LNCaP clone FGC (cell line): ENCODE data around the gene POLN.

ENCODE experiments used
- DNase-seq: peaks from one replicate; pipeline ENCODE4 v3.0.0-alpha.2; 2011; ENCODE audit warnings: low read depth
- H3K4me3 ChIP-seq: 2 replicates; pipeline ENCODE4 v1.5.1; 2011; ENCODE audit warnings: mild to moderate bottlenecking, low read depth, low read length, control low read depth
- TF ChIP-seq, protein P1 (sequence below): IDR thresholded peaks from 2 replicates; pipeline ENCODE4 v1.5.1; 2012; ENCODE audit warnings: mild to moderate bottlenecking; ENCODE audit not compliant: control insufficient read depth, insufficient read depth; ENCODE audit errors: extremely low read depth

Gene POLN

DNA sequence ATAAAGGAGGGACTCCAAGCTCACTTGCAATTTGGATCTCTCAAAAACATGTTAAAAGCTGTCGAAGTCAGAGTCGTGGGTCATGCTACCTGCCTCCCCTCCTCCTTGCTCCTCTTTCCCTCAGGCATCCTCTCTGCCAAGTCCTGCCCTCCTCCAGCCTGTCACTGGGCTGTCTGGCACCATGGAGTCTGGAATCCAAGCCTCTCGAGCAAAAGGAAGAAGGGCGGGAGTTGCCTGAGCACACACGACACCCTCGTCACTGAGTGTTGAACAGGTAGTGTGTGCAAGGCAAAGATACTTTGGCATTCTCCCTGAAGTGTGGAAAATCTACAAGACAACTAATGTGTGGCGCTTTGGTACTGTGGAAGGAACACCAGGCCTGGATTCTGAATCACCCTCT, 62.2 kb downstream of the POLN start:
- no peak overlapping the region for H3K4me3 ChIP-seq
- TF ChIP-seq, protein P1, sequence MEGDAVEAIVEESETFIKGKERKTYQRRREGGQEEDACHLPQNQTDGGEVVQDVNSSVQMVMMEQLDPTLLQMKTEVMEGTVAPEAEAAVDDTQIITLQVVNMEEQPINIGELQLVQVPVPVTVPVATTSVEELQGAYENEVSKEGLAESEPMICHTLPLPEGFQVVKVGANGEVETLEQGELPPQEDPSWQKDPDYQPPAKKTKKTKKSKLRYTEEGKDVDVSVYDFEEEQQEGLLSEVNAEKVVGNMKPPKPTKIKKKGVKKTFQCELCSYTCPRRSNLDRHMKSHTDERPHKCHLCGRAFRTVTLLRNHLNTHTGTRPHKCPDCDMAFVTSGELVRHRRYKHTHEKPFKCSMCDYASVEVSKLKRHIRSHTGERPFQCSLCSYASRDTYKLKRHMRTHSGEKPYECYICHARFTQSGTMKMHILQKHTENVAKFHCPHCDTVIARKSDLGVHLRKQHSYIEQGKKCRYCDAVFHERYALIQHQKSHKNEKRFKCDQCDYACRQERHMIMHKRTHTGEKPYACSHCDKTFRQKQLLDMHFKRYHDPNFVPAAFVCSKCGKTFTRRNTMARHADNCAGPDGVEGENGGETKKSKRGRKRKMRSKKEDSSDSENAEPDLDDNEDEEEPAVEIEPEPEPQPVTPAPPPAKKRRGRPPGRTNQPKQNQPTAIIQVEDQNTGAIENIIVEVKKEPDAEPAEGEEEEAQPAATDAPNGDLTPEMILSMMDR, result no peak
- no peak for DNase-seq

DNA sequence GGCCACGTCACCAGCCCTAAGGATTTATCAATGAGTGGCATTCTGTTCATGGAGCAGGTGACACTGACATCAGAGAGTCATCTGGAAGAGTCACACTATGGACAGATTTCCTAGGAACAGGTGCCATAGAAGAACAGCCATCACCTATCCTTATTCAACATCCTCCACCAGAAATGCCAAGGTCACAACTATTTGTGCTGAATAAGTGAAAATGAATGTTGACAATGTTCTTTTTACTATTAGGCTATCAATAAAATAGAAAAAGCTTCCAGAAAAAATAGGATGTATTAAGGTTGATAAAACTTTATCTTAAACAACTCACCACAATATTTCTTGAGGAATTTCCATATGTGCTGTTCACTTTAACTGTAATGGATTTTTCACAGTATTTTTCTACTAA, 62.9 kb downstream of the POLN start:
- no peak for DNase-seq
- TF ChIP-seq, protein P1, result no peak
- H3K4me3 ChIP-seq, result no peak overlapping the region

DNA sequence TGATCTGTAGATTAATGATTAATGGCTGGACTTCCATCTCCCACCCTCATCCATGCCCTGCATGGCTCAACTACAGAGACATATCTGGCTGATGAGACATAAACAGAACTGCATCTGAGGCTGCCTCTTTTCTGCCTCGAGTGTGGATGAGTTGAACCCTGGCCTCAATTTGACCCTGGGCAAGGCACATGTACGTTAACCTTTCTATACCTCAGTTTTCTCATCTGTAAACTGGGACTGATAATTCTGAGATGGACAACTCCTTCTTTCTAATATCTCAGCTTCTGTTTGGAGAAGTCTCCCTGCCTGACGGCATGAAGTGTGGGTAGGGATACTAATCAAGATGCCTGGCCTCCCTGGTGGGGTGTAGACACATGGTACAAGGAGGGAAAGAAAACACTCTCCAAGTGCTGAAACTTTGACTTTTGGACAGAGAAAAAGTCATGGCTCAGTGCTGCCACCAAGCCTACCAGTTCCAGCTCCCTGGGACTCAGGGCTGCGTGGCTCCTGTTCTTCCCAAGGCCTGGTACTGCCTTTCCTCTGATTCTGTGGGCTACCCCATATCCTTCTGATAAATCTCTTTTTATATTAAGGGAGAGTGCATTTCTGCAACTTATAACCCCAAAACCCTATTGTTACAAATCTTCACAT, 64.4 kb downstream of the POLN start:
- TF ChIP-seq, protein P1, result peak; percentile 21; the same call in 1 of the 2 replicates
- no peak overlapping the region for H3K4me3 ChIP-seq
- DNase-seq, result no peak

DNA sequence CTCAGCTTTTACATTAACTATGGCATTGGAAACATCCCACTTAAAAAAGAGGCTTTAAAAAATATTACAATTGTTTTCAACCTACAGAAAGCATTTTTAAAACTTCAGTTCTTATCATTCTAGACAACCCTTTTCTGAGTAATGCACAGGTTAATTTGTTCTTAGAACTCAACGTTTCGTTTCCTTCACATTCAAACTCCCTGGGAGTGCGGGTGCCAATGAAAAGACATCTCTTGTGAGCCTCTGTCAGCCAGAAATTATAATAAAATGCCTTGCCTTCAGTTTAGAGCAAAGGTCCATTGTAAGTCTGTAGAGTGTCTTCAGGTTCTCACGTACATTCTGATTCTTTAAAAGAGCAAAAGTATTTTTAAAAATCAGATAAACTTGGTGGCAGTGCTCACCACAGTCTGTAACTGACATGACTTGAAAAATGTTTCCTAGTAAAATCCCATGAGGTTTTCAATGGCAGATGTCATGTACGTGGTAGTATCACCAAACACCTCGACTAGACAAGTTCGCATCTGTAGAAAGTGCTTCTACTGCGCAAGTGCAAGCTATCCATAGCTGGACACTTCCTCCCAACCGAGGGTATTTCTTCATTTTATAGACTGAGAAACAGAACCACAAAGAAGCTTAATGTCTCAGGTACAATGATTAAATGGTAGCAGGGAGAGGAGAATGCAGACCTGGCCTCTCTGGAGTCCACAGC, 65.8 kb downstream of the POLN start:
- TF ChIP-seq, protein P1, result no peak
- DNase-seq, result no peak
- no peak overlapping the region for H3K4me3 ChIP-seq

DNA sequence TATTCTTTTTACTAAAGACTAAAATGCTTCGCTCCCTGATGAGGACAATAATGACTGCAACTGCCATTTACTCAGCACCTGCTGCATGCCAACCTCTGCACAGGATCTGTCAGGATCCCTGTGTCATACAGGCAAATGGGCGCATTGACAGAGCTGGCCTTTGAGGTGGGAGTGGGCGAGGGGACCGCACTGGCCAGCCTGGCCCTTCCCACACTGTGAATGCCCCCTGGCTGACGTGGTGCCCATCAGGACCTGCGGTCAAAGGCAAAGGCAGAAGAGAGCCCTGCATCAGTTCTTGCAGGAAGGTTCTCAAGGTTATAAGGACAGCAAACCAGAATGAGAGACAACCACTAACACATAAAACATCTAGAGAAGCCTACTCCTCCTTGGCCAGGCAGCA, 67.9 kb downstream of the POLN start:
- no peak for DNase-seq
- TF ChIP-seq, protein P1, result no peak
- no peak overlapping the region for H3K4me3 ChIP-seq

DNA sequence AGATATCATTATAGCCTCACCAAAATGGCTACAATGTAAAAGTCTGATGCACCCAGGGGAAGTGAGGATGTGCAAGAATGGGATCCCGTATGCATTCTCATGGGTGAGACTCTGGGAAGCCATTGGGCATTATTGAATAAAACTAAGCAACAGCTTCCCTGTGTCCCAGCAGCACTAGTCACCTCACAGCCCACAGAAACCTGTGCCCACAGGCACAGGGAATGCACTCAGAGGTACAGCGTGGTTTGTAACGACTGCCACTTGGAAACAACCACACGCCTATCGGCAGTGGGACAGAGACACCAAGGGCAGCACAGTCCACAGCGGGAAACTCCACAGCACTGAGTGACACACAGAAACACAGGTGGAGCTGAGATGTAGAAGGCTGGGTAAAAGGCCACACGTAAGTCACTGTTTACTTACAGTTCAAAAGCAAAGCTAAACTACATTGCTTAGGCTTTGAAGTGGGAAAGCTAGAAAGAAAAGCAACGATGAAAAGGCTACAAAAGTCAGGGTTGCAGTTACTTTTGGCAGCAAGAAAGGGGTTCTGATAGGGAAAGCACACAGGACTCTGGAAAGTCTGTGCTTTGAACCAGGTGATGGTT, 69.2 kb downstream of the POLN start:
- H3K4me3 ChIP-seq, result no peak overlapping the region
- TF ChIP-seq, protein P1, result no peak
- DNase-seq, result no peak

DNA sequence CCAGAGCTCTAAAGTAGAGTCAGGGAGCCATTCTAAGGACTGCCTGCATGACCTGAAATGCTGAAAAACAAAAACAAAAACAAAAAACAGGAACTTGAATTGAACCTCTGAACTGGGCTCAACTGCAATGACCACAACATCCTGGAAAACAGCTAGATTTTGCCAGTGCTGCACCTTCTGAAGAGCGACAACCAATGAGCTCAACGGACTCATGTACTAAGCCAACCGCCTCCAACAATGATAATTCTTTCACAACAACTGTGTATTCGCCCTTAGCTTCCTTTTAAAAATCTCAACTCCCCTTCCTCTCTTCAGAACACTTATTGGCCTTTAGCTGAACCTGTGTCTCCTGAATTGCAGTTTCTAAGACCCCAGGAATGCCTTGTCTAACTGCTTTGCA, 69.8 kb downstream of the POLN start:
- no peak overlapping the region for H3K4me3 ChIP-seq
- TF ChIP-seq, protein P1, result no peak
- DNase-seq, result no peak
